Measurements from ENCODE around the gene ALCAM. TPM values are rescaled to one million over a fixed set of nuclear protein-coding genes. Genes with fewer than 3 reads are reported as not detected.
A peak's percentile ranks its signal among the peaks of the same experiment; 100 is the strongest.

Gene ALCAM
- total RNA-seq, 1 donor from 2014 or later = 39.0 TPM

DNA sequence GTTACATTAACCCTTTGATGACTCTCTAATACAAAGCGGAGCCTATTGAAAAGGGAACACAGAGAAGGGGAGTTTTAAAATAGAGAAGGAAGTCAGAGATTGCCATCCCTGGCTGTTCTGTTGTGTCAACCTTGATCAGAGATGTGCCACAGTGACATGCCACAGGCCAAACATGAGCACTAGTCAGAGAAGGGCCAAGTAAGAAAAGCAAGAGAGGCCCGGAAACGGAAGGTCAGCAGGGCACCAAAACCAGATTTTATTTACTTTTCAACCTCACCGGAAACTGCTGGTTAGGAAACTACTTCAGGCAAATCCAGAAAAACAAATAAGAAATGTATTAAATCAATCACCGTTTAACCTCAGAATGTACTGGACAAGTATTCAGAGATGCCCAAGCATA lies 171.8 kb downstream of the ALCAM start:
- intact Hi-C loops (cut with DNase I) = no loop called here
- DNase-seq (ENCODE audit: low spot score) = no peak
- ATAC-seq = no peak

DNA sequence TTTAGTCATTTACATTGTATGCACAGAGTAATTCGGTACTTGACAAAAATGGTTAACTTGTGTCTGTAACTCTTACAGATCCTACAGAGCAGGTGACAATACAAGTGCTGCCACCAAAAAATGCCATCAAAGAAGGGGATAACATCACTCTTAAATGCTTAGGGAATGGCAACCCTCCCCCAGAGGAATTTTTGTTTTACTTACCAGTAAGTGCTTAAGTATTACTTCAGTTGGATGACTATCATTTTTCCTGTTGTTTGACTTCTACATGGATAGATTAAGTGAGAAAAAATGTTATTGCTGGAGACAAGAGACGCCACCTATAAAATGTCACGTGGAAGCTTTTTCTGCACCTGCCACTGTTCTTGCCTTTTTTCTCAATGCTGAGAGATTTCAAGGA lies 173.2 kb downstream of the ALCAM start:
- ATAC-seq = no peak
- intact Hi-C loops (cut with DNase I) = no loop called here

DNA sequence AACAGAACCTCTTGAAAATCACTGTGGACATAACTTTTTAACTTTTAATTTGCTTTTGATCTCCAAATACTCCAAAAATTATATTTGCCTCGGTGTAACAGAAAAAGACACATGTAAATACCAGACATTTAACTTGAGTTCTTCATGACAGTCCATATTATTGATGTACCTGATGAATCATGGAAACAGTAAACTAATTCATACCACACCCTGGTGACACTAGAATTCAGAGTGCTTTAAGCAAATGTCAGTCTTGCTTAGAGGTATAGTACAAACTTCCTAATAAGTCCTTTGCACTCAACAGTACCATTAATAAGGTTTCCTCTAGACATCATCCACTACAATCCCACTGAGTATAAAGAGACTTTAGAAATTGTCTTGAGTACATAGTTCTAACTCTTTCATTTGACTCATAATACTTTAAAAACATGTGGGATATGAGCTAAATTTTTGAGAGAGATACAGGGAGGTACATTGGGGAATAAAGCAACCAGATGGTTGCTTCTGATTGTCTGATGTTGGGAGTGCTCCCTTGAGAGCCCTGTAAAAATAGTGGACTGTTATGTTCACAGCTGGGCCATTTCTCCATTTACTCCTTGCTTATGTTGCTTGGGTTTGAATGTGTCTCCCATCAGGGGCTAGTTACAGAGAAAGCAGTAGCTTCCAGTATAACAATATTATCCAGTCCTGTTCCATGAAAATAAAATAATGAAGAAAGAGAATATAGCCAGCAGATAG lies 175.7 kb downstream of the ALCAM start:
- ATAC-seq = peak; percentile 57
- no peak for DNase-seq (ENCODE audit: low spot score)
- intact Hi-C loops (cut with DNase I) = no loop called here

More for the DNA sequence above, 173.2 kb downstream of the ALCAM start:
- DNase-seq (ENCODE audit: low spot score) = no peak

DNA sequence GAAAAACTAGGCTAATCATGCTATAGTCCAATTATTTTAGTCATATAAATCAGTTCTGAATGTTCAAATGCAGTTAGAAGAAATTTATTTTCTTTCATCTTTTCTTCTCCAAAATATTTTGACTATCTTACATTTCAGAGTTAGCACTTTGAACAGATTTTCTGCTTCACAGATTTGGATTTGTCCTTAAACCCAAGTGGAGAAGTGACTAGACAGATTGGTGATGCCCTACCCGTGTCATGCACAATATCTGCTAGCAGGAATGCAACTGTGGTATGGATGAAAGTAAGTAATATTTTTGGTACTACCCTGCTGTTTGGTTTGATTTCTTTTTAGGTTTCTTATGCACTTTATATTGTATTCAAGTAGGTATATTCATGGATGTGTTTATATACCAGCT lies 178.3 kb downstream of the ALCAM start:
- intact Hi-C loops (cut with DNase I) = no loop called here
- no peak for ATAC-seq

DNA sequence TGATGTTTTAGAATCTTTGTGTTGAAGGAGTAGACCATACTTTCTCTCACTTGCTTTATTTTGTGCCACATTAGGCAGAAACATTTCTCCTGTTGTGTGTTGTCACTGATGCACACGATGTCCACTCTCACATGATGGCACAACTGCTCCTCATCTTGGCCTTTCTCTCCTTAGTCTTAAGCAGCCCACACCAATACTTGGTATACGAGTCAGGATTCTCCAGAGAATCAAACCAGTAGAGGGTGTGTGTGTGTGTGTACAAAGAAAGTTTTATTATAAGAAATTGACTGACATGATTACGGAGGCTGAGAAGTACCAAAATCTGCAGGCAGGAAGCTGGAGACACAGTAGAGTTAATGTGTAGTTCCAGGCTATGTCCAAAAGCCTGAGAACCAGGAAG lies 187.1 kb downstream of the ALCAM start:
- DNase-seq (ENCODE audit: low spot score) = no peak
- no peak for ATAC-seq
- intact Hi-C loops (cut with DNase I) = no loop called here

More for the DNA sequence above, 178.3 kb downstream of the ALCAM start:
- no peak for DNase-seq (ENCODE audit: low spot score)

DNA sequence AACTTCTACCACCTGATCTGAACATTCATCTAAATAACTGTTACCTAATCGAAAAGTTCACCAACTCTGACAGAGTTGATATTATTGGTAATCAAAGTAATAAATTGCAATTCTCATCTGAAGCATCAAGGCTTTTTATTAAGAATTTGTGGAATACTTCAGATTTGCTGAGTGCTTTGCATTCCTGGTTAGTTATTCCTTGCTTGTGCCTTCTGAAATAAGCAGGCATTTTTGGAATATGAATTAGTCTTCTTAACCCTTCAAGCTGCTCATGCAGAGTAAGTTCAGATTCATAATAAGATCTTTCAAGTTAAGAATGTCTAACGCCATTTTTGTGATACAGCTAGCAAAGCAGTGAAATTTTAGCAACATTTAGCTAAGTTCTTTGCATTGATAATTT lies 188.5 kb downstream of the ALCAM start:
- no peak for DNase-seq (ENCODE audit: low spot score)
- intact Hi-C loops (cut with DNase I) = no loop called here
- no peak for ATAC-seq

DNA sequence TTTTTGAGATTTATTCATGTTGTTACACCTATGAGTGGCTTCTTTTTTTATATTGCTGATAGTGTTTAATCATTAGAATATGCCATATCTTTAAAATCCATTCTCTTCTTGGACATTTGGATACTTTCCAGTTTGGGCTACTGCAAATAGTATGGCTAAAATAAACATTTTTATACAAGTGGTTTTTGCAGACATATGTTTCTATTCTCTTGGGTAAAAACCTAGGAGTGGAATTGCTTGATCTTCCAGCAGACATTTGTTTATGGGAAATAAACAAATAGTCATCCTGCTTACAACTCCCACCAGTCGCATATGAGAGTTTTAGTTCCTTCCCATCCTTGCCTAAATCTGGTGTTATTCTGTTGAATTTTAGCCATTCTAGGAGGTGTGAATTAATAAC lies 193.1 kb downstream of the ALCAM start:
- intact Hi-C loops (cut with DNase I) = no loop called here
- no peak for ATAC-seq
- DNase-seq (ENCODE audit: low spot score) = no peak

DNA sequence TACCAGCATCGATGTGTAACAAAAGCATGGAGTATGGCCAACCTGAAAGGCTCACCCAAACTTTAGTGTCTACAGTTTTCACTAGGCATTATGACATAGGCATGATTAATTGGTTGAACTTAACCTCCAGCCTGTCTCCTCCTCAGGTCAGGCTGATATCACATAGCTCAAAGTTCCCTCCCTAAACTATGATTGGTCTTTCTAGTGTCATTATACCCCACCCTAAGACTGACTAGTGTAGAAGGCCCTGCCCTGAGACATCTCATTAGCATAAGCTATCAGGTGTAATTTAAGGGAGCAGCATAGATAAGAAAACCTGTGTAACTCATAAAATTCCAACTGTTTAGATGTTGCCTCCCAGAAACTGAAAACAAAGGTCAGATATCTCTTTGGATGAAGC lies 195.2 kb downstream of the ALCAM start:
- no peak for DNase-seq (ENCODE audit: low spot score)

DNA sequence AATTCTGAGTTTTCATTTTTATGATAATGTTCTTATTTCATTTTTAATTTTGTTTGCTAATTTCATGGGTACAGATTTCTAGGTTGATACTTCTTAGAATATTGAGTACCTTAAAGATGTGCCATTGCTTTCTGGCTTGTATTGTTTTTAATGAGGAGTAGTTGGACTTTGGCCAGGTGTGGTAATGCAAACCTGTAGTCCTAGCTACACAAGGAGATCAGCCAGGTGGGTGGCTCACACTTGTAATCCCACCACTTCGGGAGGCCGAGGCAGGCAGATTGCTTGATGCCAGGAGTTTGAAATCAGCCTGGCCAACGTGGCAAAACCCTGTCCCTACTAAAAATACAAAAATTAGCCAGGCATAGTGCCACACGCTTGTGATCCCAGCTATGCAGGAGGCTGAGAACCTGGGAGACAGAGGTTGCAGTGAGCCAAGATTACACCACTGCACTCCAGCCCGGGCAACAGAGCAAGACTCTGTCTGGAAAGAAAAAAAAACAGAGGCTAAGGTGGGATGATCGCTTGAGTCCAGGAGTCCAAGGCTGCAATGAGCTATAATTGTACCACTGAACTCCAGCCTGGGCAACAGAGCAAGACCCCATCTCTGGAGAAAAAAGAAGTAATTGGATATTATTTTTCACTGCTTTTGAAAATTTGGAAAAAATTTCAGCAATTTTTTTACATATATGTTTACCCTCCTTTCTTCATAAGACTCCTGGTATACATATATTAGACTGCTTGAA lies 198.0 kb downstream of the ALCAM start:
- ATAC-seq = no peak
- intact Hi-C loops (cut with DNase I) = no loop called here
- no peak for DNase-seq (ENCODE audit: low spot score)

More for the DNA sequence above, 195.2 kb downstream of the ALCAM start:
- ATAC-seq = no peak
- intact Hi-C loops (cut with DNase I) = no loop called here

DNA sequence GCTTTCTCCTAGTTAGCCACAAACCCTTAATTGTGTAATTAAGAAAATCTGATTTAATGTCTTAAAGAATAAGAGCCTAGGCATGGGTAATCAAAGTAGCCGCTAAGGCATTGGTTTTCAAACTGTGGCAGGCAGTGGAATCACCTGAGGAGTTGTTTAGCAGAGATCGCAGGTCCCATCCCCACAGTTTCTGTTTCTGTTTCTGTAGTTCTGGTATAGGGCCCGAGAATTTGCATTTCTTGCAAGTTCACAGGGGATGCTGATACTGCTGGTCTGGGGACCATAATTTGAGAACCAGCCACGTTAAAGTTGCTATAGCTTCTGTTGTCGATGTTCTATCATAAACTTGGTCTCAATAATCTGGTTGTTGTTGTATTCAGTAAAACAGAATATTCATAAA lies 204.3 kb downstream of the ALCAM start:
- DNase-seq (ENCODE audit: low spot score) = no peak
- no peak for ATAC-seq
- intact Hi-C loops (cut with DNase I) = no loop called here

DNA sequence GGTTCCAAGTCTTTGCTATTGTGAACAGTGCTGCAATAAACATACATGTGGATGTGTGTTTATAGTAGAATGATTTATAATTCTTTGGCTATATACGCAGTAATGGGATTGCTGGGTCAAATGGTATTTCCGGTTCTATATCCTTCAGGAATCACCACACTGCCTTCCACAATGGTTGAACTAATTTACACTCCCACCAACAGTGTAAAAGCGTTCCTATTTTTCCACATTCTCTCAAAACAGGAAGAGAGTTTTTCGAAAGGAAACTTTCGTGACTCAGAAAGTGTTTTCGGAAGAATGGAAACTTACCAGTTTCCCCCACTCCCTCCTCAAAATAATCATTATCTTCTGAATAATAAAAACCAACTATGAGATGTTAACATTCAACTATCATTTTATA lies 205.8 kb downstream of the ALCAM start:
- no peak for ATAC-seq
- DNase-seq (ENCODE audit: low spot score) = no peak
- intact Hi-C loops (cut with DNase I) = no loop called here

DNA sequence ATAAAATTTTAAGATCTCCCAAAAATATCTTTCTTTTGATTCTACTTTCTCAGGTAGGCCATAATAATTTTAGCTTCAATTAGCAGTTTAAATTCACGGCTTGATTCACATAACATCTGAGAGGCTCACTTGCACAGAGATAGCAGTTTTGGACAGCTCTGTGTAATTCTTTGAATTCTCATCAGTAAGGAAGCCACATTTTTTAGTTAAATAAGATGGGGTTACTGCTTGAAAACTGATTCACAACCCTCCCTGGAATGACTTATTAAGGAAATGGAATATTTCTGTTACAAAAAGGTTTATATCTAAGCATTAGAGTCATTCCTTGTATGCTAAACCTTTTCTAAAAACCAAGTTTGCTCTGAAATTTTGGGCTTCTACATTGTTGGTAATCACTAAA lies 212.7 kb downstream of the ALCAM start:
- no peak for DNase-seq (ENCODE audit: low spot score)
- ATAC-seq = no peak
- intact Hi-C loops (cut with DNase I) = no loop called here

DNA sequence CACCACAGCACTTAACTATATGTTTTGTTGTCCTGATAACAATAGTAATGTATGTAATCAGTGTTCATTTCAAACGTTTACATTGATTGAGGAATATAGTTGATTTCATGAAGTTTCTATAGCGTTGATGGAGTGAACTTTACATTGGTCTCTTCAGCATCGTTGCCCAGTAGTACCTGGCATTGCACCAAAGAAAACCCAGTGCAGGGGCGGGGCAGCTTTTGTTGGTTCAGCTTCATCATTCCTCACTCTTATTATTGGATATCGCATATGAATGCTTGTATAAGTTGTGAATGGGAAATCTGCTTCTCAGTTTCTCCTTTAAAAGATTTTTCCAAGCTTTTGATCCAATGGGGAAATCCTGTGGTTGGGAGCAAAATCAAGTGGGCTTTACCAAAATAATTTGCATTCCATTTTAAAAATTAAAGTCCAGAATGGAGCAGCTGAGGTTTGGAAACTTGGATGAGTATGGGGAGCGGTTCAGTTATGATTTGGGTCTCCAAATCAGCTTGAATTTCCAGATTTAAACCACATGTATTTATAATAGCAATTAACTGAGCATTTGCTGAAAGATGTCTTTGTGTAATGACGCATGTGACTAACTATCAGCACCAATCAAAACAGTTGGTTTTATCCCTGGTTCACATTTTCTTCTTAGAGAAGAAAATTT lies 213.7 kb downstream of the ALCAM start:
- peak; percentile 22 for ATAC-seq
- intact Hi-C loops (cut with DNase I) = no loop called here

DNA sequence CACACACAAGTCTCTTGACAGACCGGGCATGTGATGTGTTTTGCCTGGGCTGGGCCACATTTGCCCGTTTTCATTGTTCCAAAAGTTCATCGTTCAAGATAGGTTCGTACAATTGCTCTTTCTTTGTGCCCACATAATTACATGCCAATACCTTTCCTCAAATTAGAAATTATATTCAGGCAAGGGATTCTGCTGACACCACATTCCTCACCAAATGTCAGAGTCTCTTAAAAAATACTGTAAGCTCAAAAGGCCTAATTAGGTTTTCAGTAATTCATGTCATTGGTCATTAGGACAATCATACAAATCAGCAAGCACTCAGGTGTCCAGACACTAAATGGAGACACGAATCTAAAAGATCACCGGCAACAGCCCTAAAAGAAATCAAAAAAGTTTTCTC lies 215.3 kb downstream of the ALCAM start:
- intact Hi-C loops (cut with DNase I) = no loop called here
- ATAC-seq (no peak), DNase-seq (ENCODE audit: low spot score) (no peak)

More for the DNA sequence above, 213.7 kb downstream of the ALCAM start:
- no peak for DNase-seq (ENCODE audit: low spot score)

DNA sequence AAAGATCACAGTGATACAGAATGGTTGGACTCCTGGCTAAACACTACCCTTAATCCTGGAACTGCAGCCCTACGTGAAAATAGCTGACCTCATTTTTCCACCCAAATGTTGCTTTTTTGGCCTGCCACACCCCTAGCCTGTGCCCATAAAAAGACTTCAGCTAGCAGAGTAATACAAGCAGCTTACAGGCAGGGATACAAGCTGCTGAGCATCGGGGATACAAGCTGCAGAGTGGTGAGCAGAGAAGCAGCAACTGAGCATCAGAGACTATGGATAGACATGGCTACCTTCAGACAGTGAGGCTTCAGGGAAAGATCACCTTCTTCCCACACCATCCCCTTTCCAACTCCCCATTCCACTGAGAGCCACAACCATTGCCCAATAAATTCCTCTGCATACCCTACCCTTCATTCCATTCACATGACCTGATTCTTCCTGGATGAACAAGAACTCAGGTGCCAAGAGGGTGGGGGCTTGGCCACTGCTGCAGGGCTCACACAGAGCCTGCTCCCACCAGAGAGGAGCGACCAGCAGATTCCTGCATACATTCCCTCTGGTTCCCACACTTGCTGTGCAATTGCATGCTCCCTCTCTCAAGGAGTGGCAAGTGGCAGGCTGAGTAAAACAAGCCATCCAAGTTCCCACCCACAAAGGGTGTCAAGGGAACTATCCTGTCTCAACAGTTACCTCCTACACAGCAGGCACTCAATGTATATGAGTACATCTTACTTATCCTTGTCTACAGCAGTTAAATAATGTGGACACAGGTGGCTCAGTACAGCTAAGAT lies 217.5 kb downstream of the ALCAM start:
- ATAC-seq (no peak), DNase-seq (ENCODE audit: low spot score) (no peak)
- intact Hi-C loops (cut with DNase I) = no loop called here

DNA sequence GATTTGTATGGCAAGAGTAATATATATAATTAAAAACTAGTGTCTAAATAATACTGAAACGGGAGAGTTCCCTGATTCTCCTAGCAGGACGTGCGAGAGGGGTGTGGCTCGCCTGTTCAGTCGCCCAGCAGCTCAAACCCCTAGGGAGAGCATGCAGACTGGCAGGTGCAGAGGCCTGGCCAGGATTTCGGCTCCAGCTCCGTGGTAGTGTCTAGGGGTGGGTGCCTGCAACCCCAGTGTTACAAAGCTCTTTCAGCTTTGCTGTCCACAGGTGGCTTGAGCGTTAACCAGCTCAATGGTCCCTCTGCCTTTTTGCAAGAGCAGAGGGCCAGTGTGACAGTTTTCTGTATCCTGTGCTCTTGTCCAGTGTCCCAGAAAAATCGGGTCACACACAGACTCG lies 226.6 kb downstream of the ALCAM start:
- intact Hi-C loops (cut with DNase I) = no loop called here
- no peak for DNase-seq (ENCODE audit: low spot score)
- ATAC-seq = no peak

DNA sequence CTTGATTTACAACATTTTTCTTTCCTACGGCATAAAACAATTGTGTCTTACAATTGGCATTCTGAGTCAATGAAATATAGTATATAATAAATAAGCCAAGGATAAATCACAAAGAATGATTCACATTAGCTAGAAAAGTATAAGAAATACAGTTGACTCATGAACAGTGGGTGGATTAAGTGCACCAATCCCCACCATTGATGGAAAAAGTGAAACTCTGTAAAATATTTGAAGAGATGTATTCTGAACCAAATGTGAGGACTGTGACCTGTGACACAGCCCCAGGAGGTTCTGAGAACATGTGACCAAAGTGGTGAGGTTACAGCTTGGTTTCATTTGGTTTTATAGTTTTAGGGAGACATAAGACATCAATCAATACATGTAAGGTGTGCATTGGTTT lies 227.5 kb downstream of the ALCAM start:
- ATAC-seq (no peak), DNase-seq (ENCODE audit: low spot score) (no peak)
- intact Hi-C loops (cut with DNase I) = no loop called here

DNA sequence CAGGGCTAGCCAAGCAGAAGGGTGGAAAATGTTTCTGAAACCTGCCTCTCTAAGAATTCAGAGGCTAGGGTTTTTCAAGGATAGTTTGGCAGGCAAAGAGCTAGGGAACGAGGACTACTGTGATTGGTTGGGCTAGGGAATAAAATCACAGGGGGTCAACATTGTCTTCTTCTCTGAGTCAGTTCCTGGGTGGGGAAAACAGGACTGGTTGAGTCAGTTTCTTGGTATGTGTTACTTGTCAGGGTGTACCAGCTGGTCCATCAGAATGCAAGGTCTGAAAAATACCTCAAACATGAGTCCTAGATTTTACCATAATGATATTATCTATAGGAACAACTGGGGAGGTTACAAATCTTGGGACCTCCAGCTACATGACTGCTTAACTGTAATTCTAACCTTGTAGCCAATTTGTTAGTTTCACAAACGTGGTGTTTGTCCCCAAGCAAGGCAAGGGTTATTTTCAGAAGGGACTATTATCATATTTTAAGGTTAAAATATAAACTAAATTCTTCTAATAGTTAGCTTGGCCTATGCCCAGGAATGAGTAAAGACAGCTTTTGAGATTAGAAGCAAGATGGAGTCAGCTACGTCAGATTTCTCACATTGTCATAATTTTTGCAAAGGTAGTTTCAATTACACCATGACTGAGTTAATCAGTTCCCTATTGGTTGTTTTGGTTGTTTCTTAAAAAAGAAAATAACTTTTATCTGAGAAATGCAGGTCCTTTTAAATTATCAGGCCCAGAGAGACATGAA lies 231.5 kb downstream of the ALCAM start:
- intact Hi-C loops (cut with DNase I) = no loop called here
- ATAC-seq (no peak), DNase-seq (ENCODE audit: low spot score) (no peak)

DNA sequence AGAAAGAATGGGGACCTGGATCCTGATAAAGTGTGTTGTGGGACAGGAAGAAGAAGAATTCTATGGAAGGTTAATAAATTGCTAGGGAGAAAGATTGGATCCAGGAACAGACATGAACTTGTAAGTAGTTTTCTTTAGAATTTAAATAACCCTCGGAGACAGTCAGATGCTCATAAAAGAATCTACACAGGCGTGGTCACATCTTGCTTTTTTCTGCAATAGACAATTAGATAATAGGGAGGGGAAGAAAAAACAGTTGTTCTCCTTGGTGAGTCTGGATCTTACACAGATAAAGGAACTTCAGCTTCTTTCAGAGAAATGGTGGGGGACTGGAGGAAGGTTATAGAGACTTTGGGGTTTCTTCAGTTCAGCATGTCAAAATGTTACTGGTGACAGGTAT lies 232.6 kb downstream of the ALCAM start:
- ATAC-seq (no peak), DNase-seq (ENCODE audit: low spot score) (no peak)

More for the DNA sequence above, 232.6 kb downstream of the ALCAM start:
- intact Hi-C loops (cut with DNase I) = no loop called here
